ENCODE results near the gene GJD4.

Gene GJD4, protein sequence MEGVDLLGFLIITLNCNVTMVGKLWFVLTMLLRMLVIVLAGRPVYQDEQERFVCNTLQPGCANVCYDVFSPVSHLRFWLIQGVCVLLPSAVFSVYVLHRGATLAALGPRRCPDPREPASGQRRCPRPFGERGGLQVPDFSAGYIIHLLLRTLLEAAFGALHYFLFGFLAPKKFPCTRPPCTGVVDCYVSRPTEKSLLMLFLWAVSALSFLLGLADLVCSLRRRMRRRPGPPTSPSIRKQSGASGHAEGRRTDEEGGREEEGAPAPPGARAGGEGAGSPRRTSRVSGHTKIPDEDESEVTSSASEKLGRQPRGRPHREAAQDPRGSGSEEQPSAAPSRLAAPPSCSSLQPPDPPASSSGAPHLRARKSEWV

DNA sequence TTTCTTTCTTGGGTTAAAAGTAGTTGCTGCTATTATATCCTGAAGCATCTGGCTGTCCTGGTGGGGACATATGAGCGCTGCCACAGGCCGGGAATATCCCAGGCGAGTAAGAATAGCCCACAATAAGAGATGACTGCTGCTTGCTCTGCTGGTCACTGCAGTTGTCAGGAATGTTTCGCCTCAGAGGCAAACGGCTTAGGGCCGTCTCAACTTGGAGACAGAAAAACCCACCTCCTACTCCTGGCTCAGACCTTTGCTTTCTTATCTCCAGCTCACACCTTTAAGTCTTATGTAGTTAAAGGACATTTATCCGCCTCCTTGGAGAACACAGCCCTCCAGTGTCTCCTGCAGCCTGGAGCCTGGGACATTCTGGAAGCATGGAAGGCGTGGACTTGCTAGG is at the start of gene GJD4:
Gene GJD4, plus strand, starts transcription at position 151 of the 400 bp plus-strand sequence. Its CDS starts 227 bp downstream, at position 378.
- DNase-seq = no peak

DNA sequence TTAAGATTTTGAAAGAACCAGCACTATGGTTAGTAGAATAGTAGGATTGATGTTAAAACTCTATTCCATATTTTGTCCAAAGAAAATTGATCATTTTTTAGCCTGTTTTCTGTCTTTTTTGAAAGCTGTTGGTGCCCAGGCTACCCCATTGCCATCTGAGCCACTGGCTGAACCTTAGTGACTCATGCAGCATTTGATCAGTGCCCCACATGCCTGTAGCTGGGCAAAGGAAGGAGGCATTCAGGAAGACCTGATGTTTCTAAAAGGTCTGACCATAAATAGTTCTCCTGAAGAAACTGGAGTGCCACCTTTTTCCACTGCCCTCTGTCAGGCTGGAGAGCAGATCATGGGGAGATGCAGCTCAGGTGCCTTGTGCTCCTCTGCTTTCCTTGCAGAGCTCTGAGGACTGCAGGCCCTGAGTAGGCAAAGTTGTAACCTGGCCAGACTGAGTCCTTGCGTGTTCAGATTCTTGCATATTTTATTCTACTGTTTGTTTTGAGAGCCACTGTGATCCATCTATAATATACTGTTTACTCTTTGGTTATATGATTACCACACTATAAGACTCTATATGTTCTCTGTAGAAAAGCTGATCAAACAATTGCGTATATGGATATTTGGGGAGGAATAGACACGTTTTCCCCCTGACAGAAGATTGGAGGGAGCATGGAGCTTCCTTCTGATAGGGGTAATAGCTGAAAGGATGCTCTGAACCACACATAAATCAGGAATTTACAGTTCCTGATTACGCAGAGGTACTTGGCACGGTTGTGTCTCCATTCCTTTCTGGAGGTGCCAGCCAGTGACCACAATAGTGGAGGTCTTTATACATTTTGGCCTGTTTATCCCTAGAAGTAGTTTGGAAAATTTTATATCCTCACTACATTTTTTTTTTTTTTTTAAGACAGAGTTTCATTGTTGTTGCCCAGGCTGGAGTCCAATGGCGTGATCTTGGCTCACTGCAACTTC is 48.9 kb upstream of the GJD4 start:
- DNase-seq = no peak

DNA sequence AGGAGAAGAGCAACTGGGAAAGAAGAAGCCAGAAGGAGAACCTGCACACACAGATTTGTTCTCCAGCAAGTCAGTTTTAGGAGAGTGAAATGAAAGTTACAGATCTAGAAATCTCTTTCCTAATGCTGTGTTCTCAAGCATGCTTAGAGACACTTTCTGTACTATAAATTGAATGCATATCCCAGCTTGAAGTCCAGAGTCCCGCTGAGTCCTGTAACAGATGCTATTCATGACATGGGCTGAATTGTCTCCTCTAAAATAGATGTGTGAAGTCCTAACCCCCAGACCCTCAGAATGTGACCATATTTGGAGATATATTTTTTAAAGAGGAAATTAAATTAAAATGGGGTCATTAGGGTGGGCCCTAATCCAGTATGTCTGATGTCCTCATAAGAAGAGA is 46.9 kb upstream of the GJD4 start:
- no peak for DNase-seq

DNA sequence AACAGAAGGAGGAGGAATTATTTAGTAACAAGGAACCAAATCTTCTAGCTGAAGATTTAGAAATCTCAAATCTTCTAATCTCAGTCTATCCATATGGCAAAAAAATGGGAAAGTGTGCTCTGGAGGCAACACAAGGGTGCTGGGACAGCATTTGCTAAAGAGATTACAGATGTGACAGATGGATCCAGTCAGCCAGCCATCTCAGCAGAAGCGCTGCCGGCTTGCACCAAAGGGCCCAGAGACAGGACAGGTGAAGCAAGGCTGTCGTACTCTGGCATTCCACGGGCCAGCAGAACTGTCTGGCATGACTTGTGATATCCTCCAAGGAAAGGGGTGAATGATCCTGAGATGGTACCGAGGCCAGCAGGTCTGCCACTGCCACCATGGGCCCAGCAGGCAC is 45.7 kb upstream of the GJD4 start:
- DNase-seq = no peak

DNA sequence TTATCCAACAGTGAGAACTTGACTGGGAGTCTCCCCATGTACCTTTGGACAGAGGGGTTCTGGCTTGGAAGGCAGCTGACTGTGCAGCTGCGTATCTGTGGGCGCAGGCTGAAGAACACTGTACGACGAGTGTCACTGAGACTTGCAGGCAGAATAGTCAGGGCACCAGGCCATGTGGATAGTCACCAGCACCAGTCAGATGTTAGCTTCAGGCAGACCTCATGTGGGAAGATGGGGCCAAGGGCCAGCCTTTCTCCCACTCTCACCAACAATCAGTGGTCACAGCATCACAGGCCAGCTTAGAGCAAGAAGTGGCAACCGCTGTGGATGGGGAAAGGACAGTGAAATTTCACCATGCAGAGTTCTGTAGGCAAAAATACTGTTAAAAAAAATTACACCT is 43.4 kb upstream of the GJD4 start:
- no peak for DNase-seq

DNA sequence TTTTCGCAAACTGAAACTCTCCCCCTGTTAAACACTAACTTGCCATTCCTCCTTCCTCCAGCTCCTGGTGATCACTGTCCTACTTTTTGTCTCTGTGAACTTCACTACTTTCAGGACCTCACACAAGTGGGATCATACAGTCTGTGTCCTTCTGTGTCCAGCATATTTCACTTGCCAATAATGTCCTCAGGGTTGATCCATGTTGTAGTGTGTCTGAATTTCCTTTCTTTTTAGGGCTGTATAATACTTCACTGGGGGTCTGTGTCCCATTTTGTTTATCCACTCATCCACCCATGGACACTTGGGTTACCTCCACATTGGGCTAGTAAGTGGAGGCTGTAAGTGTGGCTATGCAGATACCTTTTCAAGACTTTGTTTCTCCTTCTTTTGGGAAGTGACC is 42.7 kb upstream of the GJD4 start:
- no peak for DNase-seq

DNA sequence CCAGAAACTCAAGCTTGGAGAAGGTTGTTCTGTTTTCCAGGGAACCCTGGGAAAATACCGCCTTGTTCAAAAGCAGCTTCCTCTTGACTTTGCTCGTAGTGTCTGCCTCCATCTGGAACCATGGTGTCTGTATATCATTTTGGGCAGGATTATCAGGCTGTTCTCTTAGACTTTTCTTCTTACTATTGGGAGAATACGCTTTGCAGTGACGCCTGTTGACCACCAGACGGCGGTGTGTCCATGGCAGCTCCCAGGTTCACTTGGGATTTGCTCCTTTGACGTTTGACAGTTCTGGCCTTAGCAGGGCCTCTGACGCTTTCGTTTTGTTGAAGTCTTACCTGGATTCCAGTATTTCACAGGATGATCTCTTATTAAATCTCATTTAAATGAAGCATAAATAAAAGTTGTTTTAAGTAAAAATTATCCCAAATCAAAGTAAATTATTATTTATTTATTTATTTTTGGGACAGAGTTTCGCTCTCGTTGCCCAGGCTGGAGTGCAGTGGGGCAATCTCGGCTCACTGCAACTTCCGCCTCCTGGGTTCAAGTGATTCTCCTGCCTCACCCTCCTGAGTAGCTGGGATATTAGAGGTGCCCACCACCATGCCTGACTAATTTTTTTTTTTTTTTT is 41.8 kb upstream of the GJD4 start:
- DNase-seq = peak; percentile 36

DNA sequence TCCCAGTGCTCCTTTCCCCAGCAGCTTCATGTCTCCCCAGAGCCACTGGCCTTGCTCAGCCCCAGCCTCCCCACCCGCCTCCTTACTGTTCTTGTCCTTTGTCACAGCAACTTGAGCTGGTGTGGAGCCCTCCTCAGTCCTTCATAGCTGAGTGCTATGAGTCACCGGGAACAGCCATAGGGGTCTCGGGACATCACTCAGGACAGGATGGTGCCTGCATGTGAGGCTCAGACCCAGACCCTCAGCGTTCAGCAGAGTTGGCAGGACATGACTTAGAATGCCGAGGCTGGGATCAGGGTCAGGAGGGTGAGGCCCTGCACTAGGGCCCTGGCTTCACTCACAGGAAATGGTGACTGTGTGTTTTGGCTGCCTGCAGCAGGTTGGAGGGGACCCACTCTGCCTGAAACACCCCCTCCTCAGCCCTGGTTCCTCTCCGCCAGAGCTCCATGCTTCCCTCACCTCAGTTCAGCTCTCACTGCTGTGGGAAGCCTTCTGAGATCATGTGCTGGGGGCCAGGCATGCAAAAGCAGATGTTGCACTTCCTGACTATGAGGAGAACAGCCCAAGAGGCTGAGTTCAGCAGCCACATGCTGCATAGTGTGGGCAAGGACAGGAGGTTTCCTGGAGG is 40.7 kb upstream of the GJD4 start:
- DNase-seq = no peak

DNA sequence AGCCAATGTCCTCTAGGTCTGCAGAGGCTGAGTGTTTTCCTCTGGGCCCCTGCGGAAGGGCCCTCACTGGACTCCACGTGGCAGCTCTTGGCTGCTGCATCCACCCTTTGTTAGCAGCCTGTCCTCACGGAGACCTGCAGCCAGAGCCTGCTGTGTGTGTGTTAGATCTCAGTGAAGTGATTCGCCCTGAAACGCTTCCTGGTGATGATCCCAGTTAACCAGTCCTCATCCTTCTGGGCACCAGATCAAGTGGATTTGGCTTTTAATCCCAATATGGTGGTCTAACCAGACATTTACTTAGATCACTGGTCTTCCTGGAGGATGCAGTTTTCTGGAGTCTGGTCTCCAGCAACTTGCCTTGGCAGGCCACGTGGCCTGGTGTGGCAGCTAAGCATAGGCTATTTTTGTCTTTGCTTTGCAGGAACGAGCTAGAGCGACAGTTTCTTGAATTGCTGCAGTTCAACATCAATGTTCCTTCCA is 39.5 kb upstream of the GJD4 start:
- no peak for DNase-seq

DNA sequence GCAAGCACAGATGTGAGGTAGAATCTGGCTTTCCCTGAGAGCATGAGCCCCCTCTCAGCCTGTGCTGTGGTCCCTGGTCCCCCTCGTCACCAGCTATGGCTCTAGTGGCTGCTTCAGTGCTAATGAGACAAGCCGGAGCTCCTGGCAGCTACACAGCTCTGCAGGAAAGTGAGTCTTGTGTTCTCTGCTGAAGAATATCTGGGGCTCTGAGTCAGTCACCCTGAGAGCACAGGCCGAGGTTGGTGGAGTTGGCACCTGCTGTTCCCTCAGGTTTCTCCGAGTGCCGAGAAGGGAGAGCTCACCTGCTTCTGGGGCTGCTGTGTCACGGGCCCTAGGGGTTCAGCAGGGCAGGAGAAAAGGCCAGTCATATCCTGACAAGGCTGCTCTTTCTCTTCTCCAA is 37.2 kb upstream of the GJD4 start:
- DNase-seq = no peak

DNA sequence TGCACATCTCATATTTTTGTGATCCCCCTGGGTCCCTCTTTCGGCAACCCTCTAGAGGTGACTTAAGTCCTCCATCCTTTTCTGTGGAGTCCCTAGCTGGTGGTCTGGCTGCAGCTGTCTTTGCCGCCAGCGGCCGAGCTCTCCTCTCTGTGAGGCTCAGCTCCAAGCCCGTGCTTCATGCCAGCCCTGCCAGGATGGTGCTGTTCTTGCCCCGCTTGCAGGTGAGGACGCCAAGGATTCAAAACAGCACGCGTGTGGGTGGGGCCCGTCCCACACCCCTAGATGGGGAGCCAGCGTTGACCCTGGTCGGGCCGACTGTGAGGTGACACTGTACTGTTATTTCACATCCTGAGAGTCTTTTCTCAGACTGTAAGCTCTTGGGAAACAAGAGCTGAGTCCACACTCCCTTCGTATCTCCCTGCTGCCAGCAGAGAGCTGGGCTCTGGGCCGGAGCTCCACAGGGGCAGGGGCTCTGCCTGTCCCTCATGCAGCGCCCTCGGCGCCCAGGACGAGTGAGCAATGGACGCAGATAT is 36.6 kb upstream of the GJD4 start:
- DNase-seq = no peak

DNA sequence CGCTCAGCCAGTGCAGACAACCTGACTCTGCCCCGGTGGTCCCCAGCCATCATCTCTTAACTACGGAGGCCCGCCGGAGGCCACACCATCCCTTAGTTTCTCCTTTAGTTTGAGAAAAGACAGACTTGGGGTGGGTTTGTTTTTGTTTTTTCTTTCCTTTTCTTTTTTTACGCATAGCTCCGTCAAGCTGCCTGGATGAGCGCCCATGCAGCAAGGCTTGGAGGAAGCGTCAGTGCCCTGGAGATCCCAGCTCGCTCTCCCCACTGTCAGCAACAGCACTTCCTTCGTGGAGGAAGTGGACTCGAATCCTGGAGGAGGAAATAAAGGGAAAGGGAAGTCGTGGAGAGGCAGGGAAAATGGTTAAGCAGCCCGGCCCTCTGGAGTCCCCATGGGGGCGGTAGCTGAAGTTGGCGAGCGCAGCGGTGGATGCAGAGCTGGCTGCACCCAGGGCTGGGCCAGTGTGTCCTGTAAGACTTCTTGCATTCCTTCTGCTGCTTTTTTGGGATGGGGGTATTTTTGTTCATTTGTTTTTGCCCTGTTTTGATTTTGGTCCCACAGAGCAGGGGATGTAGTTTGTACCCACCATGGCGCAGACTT is 35.9 kb upstream of the GJD4 start:
- no peak for DNase-seq

DNA sequence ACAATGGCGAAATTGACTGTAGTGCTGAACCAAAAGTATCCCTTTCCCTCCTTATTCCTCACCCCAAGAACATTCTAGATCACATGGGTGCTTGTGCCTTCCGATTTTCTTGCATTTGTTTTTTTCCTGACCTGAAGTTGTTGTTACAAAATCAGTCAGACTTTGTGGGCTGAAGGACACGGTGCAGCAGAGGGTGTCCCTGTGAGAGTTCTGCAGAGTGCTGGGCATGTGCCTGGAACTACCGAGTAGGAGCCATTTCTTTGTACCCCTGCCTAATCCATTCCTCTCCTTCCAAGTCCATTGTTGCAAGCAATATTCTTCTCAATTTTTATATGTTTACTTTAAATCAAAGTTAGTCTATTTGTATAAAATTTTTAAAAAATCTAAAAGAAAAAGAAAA is 35.3 kb upstream of the GJD4 start:
- no peak for DNase-seq

DNA sequence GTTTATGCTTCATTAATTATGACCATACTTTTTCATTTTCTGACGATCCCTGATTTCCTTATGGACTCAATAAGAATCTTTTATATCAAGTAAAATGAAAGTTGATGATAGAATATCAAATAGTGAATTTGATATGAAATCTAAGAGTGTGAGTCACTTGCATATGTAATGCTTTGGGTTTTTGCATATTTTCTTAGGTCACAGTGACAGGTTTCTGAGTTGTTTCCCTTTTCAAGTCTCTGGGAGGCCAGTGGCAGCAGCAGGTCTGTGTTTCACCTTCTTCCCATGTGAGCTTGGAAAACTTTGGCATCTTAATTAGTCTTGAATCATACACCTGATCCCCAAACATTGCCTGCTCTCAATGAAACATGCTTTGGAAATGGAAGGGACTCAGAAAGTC is 34.7 kb upstream of the GJD4 start:
- no peak for DNase-seq

DNA sequence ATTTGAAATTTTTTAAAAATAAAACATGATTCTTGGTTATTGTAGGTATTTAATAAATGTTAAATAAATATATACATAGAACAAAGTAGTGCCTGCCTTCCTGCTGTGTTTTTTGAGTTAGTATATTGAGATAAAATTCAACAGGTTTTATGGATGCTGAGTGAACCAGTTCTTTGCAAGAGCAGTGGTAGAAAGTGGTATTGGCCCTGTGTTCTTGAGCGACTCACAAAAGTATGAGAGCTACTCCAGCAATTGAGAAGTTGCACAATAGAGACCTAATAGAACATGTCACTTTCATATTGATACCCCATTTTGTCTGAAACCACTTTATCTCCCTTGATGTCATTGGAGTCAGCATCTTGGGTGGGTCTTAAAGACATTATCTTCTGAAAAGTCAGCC is 32.6 kb upstream of the GJD4 start:
- no peak for DNase-seq

DNA sequence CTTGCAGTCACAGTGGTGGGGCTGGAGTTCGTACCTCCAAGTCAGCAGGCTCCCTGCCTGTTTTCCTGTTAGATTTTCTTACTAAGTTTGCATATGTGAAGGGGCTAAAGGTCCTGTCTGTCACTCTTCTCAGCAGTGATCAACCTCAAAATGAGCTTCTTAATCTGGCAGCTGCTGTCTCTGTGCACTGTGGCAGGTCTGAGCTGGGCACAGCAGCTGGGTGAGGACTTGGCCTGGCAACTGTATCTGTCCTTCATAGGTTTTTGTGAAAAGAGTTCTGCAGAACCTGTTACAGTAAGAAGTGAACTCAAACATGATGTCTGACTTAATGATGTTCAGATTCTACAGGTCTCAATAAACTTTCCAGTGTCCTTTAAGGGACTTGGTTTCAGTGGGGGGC is 31.3 kb upstream of the GJD4 start:
- DNase-seq = no peak

DNA sequence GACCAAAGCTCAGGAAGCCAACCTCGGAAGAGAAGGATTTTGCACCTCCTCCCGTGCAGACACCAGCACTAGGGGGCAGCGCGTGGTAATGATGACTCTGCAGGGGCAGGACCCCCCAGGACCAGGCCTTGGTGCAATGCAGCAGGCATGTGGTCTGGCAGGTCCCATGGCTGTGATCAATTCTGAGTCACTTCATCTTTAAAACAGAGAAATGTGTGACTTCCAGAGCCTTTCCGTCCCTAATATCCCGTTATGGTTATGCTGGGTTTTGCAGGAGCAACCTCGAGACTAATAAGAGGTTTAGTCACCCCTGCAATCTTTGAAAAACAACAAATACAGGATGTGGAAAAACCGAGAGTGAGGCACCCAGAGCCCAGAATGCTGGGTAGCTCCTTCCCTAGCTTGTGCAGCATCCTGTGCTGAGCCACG is 30.2 kb upstream of the GJD4 start:
- no peak for DNase-seq

DNA sequence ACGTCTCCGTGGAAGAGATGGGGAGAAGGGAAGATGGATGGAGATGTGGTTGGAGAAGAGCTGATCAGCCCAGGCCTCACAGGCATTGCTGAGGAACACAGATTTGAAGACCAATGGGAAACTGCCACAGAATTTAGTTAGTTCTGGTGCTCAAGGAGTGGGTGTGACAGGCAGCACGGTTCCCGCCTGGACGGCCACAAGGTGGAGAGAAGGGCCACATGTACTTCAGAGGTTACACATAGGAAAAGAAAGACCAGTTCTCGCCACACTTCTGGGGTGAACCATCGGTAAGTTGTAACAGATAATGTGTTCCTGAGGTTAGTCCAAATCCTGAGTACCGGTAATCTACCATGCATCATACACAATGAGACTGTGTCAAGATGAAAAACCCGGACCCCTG is 29.5 kb upstream of the GJD4 start:
- DNase-seq = no peak

DNA sequence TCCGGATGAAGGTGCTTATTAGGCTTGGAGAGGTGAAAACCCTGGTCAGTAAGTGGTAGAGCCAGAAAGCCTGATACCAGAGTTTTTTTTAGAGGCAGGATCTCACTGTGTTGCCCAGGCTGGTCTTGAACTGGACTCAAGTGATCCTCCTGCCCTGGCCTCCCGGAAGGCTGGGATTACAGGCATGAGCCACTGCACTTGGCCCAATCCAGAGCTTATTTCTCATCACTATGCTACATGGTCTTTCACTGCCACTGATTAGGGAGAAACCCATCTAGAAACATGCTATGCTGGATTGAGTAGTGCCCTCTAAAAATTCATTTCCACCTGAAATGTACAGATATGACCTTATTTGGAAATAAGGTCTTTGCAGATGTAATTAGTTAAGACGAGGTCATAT is 28.4 kb upstream of the GJD4 start:
- no peak for DNase-seq

DNA sequence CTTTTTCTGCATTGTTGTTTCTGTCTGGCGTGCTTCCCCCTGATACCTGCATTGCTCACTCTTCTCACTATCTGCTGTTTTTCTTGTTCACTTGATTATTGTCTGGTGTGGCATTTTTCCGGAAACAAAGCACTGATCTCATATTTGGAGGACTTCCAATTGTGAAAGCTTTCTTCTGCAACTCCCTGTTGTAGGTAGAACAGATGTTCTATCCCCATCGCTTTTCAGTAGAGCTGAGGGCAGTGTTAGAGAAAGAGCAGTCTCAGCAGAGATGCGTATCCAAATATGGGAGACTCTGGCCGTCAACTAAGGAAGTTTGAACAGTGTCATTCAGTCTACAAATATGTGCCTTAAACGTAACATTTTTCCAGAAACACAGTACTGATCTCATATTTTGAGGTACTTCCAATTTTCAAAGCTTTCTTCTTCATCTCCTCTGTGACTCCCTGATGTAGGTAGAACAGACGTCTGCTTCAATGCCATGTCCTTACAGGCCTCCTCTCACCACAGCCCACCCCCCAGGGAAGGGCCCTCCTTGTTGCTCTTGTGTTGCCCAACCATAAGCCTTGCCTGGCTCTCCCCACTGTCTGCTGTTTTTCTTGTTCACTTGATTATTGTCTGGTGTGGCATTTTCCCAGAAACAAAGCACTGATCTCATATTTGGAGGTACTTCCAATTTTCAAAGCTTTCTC is 27.1 kb upstream of the GJD4 start:
- no peak for DNase-seq

DNA sequence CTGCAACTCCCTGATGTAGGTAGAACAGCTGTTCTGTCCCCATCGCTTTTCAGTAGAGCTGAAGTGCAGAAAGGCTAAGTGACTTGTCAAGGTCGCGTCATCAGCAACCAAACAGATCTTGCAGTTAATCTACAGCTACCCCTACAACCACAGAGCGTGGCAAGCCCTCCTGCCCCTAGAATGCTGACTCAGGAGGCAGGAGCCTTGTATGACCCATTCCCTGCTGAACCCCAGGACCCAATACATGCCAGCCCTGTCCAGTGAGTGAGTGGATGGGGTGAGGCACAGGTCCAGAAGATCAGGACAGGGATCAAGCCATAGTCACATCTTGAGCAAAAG is 26.6 kb upstream of the GJD4 start:
- DNase-seq = no peak

DNA sequence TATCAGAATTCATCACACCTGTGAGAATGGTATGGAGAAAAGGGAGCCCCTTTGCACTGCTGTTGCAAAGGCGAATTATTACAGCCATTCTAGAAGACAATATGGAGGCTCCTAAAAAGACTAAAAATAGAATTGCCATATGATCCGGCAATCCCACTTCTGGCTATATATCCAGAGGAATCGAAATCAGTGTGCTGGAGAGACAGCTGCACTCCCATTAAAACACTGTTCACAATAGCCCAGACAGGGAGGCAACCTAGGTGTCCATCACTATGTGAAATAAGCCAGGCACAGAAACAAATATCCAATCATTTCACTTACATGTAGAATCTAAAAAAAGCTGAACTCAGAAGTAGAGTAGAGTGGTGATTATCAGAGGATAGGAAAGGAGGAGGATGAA is 26.0 kb upstream of the GJD4 start:
- no peak for DNase-seq

Measured in CD4-positive, alpha-beta T cell treated with Interleukin-12 subunit alpha and Interleukin-12 subunit beta, for 1 hour (primary cell).